ENCODE data around the gene ZNF324B.
"Not testable (repeated sequence)": the region's sequence is repeated elsewhere in the genome, so short reads cannot be mapped to it uniquely, and the experiment has no call there.

The ZNF324B gene

DNA sequence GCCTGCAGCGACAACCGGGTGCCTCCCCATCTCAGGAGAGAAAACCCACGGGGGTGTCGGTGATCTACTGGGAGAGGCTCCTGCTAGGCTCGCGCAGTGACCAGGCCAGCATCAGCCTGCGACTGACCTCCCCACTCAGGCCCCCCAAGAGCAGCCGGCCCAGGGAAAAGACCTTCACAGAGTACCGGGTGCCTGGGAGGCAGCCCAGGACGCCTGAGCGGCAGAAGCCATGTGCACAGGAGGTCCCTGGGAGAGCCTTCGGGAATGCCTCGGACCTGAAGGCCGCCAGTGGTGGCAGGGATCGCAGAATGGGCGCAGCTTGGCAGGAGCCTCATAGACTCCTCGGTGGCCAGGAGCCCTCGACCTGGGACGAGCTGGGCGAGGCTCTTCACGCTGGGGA lies 3.9 kb downstream of the ZNF324B start:
- no peak for DNase-seq (ENCODE audit: low read depth in 2 of 2)

DNA sequence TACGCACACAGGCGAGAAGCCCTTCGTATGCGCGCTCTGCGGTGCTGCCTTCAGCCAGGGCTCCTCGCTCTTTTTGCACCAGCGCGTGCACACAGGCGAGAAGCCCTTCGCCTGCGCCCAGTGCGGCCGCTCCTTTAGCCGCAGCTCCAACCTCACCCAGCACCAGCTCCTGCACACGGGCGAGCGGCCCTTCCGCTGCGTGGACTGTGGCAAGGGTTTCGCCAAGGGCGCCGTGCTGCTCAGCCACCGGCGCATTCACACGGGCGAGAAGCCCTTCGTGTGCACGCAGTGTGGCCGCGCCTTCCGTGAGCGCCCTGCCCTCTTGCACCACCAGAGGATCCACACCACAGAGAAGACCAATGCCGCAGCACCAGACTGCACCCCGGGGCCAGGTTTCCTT lies 4.7 kb downstream of the ZNF324B start:
- no peak for DNase-seq (ENCODE audit: low read depth in 2 of 2)

DNA sequence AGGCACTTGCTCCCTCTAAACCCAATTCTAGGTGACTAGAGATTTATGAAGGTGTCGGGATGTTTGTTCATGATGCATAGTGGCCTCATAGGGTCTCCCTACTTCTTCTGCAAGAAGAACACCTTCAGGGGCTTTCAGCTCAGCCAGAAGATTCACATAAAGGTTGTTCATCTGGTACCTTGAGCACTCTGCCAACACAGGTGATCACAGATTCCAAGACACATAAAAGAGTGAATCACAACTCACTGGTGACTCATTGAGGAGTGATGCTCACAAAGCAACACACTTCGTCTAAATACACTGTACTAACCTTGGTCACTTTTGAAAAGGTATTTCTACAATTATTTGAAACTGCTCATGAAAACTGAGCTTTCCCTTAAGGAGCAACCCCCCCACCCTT lies 8.6 kb downstream of the ZNF324B start:
- DNase-seq (ENCODE audit: low read depth in 2 of 2): no peak

DNA sequence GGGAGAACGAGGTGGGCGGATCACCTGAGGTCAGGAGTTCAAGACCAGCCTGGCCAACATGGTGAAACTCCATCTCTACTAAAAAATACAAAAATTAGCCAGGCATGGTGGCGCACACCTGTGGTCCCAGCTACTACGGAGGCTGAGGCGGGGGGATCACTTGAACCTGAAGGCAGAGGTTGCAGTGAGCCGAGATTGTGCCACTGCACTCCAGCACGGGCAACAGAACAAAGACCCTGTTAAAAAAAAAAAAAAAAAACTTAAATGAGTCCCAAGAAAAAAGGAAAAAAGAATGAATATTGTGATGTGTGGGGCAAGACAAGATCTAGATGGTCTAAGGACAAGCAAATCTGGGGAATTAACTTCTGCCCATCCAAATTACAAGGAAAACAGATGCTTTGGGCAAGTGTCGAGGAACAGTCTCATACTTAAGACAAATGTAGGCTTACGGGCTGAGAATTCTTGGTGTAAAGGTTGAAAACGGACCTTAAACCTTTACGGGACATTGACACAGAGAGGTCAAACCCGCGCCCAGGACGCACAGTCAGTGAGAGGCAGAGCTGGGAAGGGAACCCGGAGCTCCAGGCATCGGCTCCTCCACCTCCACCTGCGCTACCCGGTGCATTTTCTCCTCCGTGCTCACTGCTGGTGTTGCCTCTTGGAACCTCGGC lies 14.8 kb downstream of the ZNF324B start:
- no peak for DNase-seq (ENCODE audit: low read depth in 2 of 2)

DNA sequence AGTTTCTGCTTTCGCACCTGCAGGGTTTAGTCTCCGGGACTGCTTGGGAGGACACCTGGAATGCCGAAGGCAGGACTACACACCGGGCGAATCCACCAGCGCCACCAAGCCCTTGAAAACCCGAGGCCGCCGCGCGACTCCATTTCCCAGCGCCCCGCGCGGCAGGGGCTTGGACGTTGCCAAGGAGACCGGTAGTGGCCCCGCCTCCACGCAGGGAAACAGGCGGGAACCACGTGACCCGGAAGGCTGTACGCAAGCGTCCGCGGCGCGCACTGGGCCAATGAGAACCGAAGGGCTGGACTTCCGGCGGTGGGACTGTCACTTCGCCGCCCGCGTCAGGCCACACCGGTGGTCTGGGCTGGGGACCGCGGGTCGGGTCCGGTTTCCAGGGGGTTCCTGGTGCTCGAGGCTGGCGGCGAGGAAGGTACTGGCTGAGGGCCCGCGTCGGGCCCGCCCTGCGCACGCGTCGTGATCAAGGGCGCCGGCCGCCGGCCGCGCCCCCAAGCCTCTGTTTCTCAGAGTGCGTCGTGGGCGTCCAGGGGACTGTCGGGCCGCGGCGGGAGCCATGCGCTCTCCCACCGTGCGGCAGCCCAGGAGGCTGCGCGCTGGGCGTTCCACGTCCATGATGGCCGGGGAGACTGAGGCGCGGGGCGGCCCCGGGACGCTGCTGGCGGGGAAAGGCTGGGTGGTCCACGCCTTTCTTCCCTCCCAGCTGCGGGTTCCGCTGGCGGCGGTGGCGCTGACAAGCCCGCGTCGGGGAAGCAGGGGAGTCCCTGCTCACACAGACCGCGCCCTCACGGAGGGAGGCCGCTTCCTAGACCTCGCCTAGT lies 15.6 kb downstream of the ZNF324B start, which contains the start of gene ZNF324:
Gene ZNF324 (plus strand): TSS at position 321 of the 830 bp plus-strand sequence. CDS start 2,106 bp downstream, outside the sequence.
- DNase-seq (ENCODE audit: low read depth in 2 of 2): peak; percentile 89 to 91

DNA sequence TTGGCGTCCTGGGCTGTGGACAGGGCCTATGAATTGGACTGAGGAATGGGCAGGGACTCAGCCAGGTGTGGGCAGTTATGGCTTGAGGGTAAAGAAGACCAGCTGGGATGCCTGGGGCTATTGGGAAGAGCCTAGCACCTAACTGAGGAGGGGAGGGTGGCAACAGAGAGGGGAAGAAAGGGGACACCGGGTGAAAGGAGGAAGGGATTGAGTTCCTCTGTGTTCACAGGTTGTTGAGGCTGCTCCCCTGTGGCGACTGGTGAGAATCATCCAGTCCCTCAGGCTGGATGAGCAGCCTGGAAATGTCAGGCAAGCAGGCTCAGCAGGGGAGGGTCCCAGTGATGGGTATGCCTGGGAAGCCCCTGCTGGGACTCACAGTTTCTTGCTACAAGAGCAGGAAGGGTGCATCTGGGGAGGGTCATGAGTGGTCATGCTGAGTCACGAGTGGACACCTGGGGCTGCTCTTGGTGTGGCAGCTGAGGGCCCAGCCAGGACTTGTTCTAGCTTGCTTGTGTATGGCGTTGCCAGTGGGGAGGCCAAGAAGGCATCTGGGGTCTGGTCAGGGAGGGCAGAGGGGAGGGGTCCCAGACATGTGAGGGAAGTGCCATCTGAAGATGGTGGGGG lies 16.9 kb downstream of the ZNF324B start:
- no peak for DNase-seq (ENCODE audit: low read depth in 2 of 2)

DNA sequence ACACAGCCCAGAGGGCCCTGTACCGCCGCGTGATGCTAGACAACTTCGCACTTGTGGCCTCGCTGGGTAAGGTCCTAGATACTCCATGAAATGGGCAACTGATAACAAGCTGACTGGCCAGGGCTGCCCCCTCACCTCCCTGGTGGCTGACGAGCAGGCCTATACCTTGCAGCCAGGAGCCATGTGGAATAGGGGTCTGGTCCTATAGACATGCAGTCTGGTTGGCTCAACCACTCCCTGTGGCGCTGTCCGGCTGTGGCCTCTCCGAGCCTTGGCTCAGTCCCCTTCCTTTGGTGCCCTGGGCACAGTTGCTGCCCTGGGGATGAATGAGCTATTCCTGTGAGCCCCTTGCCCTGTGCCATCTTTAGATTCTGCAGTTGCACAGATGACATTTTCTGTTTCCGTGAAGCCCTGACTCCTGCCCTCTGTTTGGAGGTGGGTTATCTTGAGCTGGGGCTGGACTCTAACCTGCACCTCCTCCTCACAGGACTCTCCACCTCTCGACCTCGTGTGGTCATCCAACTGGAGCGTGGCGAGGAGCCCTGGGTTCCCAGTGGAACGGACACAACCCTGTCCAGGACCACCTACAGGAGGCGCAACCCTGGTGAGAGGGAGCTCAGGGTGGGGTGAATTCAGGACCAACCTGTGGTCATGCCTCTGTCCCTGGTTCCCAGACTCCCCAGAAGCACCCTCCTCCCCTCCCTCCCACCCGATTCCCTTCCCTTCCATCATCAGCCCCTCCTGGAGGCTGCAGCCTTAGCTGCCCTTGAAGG lies 18.0 kb downstream of the ZNF324B start:
- no peak for DNase-seq (ENCODE audit: low read depth in 2 of 2)

DNA sequence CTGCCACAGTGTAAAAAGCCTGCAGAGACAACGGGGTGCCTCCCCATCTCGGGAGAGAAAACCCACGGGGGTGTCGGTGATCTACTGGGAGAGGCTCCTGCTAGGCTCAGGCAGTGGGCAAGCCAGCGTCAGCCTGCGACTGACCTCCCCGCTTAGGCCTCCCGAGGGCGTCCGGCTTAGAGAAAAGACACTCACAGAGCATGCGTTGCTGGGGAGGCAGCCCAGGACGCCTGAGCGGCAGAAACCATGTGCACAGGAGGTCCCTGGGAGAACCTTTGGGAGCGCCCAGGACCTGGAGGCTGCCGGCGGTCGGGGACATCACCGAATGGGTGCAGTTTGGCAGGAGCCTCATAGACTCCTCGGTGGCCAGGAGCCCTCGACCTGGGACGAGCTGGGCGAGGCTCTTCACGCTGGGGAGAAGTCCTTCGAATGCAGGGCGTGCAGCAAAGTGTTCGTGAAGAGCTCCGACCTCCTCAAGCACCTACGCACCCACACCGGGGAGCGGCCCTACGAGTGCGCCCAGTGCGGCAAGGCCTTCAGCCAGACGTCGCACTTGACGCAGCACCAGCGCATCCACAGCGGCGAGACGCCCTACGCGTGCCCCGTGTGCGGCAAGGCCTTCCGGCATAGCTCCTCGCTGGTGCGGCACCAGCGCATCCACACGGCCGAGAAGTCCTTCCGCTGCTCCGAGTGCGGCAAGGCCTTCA lies 19.6 kb downstream of the ZNF324B start:
- not testable (repeated sequence) for DNase-seq (ENCODE audit: low read depth in 2 of 2)

DNA sequence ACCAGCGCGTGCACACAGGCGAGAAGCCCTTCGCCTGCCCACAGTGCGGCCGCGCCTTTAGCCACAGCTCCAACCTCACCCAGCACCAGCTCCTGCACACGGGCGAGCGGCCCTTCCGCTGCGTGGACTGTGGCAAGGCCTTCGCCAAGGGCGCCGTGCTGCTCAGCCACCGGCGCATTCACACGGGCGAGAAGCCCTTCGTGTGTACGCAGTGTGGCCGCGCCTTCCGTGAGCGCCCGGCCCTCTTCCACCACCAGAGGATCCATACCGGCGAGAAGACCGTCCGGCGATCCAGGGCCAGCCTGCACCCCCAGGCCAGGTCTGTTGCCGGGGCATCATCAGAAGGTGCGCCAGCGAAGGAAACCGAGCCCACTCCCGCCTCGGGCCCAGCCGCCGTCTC lies 20.3 kb downstream of the ZNF324B start:
- no peak for DNase-seq (ENCODE audit: low read depth in 2 of 2)

DNA sequence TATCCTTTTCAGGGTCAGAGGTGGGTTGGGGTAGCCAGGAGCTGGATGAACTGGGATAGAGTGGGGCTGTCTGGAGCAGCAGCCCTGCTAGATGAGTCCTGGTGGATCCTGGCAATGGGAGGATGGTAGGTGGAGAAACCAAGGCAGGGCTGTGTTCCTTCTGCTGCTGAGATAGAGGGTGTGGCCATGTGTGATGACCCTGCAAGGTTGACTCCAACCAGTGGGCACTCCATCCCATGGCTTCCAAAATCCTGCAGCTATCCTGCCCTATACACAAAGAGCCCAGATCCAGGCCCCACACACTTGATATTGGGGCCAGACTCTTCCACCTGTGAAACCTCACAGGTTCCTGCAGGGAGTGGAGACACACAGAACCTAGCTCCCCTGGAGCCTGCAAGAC lies 22.4 kb downstream of the ZNF324B start:
- no peak for DNase-seq (ENCODE audit: low read depth in 2 of 2)

DNA sequence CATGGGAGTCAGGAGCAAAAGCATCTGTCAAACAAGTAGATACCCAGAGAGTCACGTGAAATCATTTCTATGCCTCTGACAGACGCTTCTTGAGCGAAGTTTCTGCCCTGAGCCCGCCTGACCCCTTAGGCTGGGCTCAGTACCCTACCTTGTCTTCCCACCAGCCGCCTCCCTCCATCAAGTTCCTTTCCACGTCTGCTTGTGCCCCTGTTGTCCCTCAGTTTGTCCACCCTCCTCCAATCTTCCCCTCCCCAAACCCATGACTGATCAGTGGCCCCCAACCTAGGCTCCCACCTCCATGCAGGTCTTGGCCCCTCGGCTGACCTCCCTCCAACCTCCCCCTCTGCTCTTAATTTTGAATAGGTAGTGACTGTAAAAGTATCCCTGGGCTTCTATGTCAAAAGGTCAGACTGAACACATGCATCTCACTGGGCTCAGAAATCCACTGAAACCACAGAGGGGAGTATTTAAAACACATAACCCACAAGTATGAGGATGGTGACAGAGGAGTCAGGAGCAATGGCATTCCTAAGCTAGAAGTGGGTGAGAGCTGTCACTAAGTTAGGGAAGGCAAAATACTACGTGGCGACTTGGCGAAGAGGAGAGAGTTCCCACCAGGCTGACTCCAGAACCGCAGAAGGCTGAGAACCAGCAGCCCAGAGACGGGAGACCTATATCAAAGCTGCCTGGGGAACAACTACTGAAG lies 23.0 kb downstream of the ZNF324B start:
- no peak for DNase-seq (ENCODE audit: low read depth in 2 of 2)

DNA sequence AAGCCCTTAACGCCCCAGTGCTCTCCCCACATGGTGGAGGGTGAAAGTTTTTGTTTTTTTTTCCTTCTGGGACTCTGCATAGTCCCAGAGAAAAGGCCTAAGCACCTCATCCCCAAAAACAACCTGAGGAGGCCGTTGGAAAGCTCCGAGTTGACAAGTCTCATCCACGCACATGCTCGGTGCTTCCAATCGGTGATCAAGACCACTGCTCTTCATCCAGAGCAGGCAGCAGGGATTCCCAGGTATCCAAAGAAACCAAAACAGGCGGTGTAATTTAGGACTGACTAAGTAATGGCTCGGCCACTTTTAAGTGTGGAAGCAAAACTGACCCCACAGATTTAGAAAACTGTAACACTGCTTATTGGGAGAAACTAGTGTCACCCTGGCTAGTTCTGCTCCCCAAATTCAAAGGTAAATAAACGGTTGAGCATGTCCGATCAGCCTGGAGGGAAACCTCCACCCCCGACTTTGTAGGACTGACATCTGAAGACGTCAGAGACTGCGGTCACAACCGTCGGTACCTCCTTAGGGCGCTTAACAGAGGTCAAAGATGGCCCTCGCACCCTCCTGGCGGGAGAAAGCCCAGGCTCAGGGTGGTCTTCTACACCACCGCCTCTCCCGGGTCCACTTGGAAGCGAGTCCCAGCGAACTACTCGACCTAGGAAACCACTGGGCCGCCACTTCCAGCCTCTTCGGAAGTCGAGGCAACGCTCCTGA lies 23.7 kb downstream of the ZNF324B start:
- no peak for DNase-seq (ENCODE audit: low read depth in 2 of 2)

DNA sequence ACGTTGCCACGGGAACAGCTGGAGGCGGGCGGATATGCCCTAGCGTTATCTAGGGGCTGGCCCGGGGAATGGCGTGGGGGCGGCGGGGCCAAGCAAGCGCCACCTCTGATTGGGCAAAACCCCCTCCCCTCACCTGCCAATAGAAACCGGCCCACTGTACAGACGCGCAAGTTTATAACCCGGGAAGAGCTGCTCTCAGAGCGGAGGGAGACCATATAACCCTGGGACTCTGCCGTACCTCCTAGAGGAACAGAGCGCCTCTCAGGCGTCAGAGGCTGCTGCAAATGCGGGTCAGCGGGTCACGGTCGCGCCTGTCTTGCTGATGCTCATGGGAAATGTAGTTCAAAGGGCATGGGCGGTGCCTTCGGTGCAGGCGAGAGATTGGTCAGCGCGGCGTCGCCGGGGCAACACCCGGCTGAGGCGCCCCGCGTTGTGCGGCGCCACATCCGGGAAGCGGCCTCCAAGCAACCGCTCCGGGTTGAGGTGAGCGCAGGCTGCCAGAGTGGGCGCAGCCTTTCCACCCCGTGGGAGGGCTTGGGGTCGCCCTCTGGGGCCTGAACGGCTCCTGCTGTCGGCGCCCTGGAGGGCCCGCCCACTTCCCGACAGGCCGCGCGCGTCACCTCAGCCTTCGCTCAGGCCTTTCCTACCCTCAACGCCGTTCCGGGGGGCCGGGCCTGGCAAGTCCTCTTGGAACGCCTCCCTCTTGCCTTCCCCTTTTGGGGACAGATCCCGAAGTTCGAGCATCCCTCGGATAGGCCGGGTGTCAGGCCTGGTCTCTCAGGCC lies 24.5 kb downstream of the ZNF324B start, which contains the start of gene ZNF446:
Gene ZNF446 (plus strand): TSS at position 639 of the 784 bp plus-strand sequence. CDS start 867 bp downstream, outside the sequence.
- peak; percentile 79 to 80 for DNase-seq (ENCODE audit: low read depth in 2 of 2)

DNA sequence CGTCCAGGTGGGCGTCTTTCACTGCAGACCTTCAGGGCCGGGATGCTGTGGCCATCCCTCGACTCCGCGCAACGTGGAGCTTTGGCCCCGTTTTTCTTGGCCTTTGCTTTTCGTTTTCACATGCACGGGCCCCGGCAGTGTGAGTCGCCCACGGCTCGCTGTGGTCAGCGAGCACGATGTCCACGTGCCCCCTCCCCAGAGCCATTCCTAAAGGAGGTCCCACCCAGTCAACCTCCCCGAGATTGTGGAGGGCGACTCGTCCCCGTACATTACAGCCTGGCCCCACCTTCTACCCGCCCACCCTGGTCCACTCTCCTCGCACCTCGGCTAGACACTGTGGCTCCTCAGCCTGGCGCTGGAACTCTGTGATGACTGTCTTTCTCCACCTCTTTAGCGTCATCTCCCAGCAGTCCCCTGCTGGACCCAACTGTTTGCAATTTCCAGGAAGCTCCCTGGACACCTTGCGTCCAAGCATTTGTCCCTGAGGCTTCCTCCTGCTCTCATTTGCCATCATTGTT lies 25.1 kb downstream of the ZNF324B start:
- no peak for DNase-seq (ENCODE audit: low read depth in 2 of 2)

DNA sequence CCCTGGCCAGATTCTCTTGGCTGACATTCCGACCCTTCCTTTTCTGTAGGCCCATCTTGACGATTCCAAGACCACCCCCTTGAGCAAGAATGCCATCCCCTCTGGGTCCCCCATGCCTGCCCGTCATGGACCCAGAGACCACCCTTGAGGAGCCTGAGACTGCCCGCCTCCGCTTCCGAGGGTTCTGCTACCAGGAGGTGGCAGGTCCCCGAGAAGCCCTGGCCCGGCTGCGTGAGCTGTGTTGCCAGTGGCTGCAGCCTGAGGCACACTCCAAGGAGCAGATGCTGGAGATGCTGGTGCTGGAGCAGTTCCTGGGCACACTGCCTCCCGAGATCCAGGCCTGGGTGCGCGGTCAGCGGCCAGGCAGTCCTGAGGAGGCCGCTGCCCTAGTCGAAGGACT lies 25.7 kb downstream of the ZNF324B start:
- DNase-seq (ENCODE audit: low read depth in 2 of 2): no peak

DNA sequence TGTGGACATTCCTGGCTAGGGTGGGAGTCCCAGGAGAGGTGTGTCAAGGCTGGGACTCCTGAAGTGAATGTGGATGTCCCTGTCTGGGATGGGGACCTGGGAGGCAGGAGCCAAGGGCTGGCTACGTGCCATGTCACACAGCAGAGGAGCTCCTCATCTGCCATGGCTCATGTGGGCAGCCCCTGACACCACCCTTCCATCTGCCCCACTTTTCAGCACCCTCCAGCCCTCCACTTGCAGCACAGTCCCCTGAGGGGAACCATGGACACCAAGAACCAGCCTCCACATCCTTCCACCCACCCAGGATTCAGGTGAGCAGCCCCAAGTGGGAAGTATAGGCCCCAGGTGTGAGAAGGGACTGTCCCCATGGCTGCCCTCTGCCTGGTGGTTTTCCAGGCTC lies 26.4 kb downstream of the ZNF324B start:
- DNase-seq (ENCODE audit: low read depth in 2 of 2): no peak

DNA sequence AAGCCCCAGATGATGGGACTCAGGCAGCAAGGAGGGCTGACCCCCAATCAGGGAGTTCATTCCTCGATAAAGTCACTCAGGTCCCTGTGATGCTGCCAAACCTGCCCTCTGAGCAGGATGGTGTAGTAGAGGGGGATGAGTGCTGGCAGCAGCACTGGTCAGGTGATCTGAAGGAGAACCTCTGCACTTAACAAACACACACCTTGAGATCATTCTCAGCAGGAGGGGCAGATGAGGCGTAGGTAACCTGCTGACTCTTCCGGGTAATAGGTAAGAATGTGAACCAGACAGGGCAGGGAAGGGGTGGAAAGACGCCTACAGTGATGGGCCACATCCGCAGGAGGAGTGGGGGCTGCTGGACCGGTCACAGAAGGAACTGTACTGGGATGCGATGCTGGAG lies 27.9 kb downstream of the ZNF324B start:
- DNase-seq (ENCODE audit: low read depth in 2 of 2): no peak

DNA sequence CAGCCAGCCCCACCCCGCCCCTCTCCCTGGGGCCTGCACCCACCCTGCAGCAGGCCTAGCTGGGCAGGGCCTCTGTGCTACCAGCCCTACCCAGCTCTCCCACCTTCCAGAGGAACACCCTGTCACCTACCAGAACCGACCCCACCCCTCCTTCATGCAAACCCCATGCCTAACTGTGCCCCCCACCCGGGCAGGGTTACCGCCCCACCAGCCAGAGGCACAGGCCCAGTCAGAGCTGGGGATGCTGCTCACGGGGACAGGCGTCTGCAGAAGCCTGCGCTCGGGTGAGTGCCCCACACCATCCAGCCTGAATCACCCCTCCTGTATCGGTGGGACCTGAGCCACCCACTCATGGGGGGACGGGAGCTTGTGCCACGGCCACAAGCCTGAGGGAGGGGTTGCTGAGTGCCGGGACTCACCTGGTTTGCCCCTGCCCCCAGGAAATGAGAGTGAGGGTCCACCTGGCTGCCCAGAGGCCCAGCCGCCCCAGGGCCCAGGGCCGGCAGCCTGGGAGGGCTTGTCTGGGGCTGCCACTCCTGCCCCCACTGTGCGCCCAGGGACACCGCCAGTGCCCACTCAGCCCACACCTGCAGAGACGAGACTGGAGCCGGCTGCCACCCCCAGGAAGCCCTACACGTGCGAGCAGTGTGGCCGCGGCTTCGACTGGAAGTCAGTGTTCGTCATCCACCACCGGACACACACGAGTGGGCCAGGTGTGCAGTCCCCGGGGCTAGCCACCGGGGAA lies 28.5 kb downstream of the ZNF324B start:
- no peak for DNase-seq (ENCODE audit: low read depth in 2 of 2)
